Gastroesophageal sphincter (tissue), 3 donors: ENCODE measurements around the gene PAX5.

Source experiments
- CTCF ChIP-seq, 4 experiments: fragments of 200-600 bp in 2 of 4; fragments of 450-650 bp in 2 of 4; sonication (generic) in 1 of 4; IDR thresholded peaks; one replicate each; pipeline ENCODE4 v1.5.1; 2017 to 2019; ENCODE audit warnings: antibody characterized with exemption in 4 of 4, mild to moderate bottlenecking in 2 of 4, moderate library complexity in 2 of 4
- EP300 ChIP-seq: sonication (generic); formaldehyde crosslinking; IDR thresholded peaks from one replicate; pipeline ENCODE4 v1.6.1; 2017; ENCODE audit warnings: antibody characterized with exemption, mild to moderate bottlenecking

- TF ChIP-seq CTCF (IDR thresholded peaks at IDR 0.05), result no peak
- no peak for TF ChIP-seq EP300
These were observed 159.1 kb downstream of the PAX5 start for GRCh38 chr9:36874921-36875320.
